NK-92 (cell line): ENCODE results near the gene ALDOA.
"Not testable (repeated sequence)": the region's sequence is repeated elsewhere in the genome, so short reads cannot be mapped to it uniquely, and the experiment has no call there.

Experiments
- DNase-seq: peaks from one replicate; lab custom pipeline; 2025; ENCODE audit not compliant: unreplicated experiment; lab: John Stamatoyannopoulos, UW

Gene ALDOA

GRCh38 chr16:30065102-30065942 is at the start of gene ALDOA:
TSS of gene ALDOA (plus strand) at chr16:30065760. CDS start at chr16:30066898, 1,138 bp downstream.
- peak; percentile 45 for DNase-seq

- no peak for DNase-seq
Observed at GRCh38 chr16:30016555-30017276, 48.8 kb upstream of the ALDOA start.

GRCh38 chr16:30017277-30017656 is 48.3 kb upstream of the ALDOA start:
- DNase-seq: no peak

- not testable (repeated sequence) for DNase-seq
Observed at GRCh38 chr16:30017937-30018336, 47.6 kb upstream of the ALDOA start.

- no peak for DNase-seq
Observed at GRCh38 chr16:30018731-30019158, 46.8 kb upstream of the ALDOA start.

- no peak for DNase-seq
Observed at GRCh38 chr16:30022887-30023286, 42.7 kb upstream of the ALDOA start, which contains the start of gene C16orf92. TSS of gene C16orf92 (plus strand) at chr16:30023198. CDS start at chr16:30023341, 143 bp downstream.

GRCh38 chr16:30023586-30023985 is 42.0 kb upstream of the ALDOA start:
- DNase-seq: no peak

GRCh38 chr16:30024451-30024850 is 41.1 kb upstream of the ALDOA start:
- DNase-seq: no peak

GRCh38 chr16:30025156-30025555 is 40.4 kb upstream of the ALDOA start:
- DNase-seq: no peak

GRCh38 chr16:30025574-30025973 is 40.0 kb upstream of the ALDOA start:
- DNase-seq: no peak

GRCh38 chr16:30026449-30026848 is 39.1 kb upstream of the ALDOA start:
- no peak for DNase-seq

- DNase-seq: no peak
Observed at GRCh38 chr16:30027588-30028437, 37.7 kb upstream of the ALDOA start.

- DNase-seq: no peak
Observed at GRCh38 chr16:30028438-30029076, 37.0 kb upstream of the ALDOA start.

- no peak for DNase-seq
Observed at GRCh38 chr16:30030011-30030685, 35.4 kb upstream of the ALDOA start.

GRCh38 chr16:30030841-30031413 is 34.6 kb upstream of the ALDOA start, which contains the start of gene TLCD3B:
TSS of gene TLCD3B (minus strand) at chr16:30031271. CDS start at chr16:30030527, 744 bp downstream.
- DNase-seq: no peak

GRCh38 chr16:30031477-30031918 is 34.1 kb upstream of the ALDOA start:
- DNase-seq: no peak

- DNase-seq: no peak
Observed at GRCh38 chr16:30032083-30032819, 33.3 kb upstream of the ALDOA start.

GRCh38 chr16:30033270-30033669 is 32.3 kb upstream of the ALDOA start:
- no peak for DNase-seq

- no peak for DNase-seq
Observed at GRCh38 chr16:30040221-30040620, 25.3 kb upstream of the ALDOA start.
